A549 (cell line): Measurements from ENCODE around the gene INPP1. TPM values are rescaled to one million over a fixed set of nuclear protein-coding genes. Genes with fewer than 3 reads are reported as not detected.

ENCODE experiments used
- ATAC-seq, 2 experiments: fragments of 200-7000 bp in 1 of 2; fragments of >200 bp in 1 of 2; cut with Nextera tagmentation in 1 of 2; cut with Tn5 transposase in 1 of 2; 3 replicates each; pipeline versions ENCODE4 v1.8.0 to v1.9.1; 2018 to 2020; ENCODE audit warnings: mild to moderate bottlenecking in 1 of 2, moderate library complexity in 1 of 2
- CTCF ChIA-PET: fragments of 300-600 bp; sonication (Branson Sonifier 250); formaldehyde crosslinking; extraction: SDS; loops from one replicate; lab custom pipeline; 2021; ENCODE audit warnings: antibody characterized with exemption, inconsistent platforms; lab: Yijun Ruan, JAX
- POLR2A ChIA-PET: fragments of 350-600 bp; formaldehyde crosslinking; extraction: SDS; loops from one replicate; lab custom pipeline; 2021; ENCODE audit warnings: antibody characterized with exemption, inconsistent platforms; lab: Yijun Ruan, JAX
- DNase-seq, 2 experiments: peaks; one replicate each; pipeline versions ENCODE4 v3.0.0 to v3.0.0-alpha.2; 2011 to 2016; ENCODE audit warnings: low read depth in 1 of 2, low spot score in 1 of 2
- FAIRE-seq: peaks from 2 replicates; lab custom pipeline; 2011; peaks lifted over from hg19 to GRCh38; lab: Jason Lieb, UNC
- H3K27ac ChIP-seq, 2 experiments: fragments of >200 bp; sonication (Bioruptor Twin); formaldehyde crosslinking; 3 replicates each; pipeline ENCODE4 v1.5.1; 2016 to 2017
- H3K4me1 ChIP-seq: fragments of >200 bp; sonication (Bioruptor Twin); formaldehyde crosslinking; 3 replicates; pipeline ENCODE4 v1.6.1; 2016
- H3K4me2 ChIP-seq: fragments of >200 bp; sonication (Bioruptor Twin); formaldehyde crosslinking; 3 replicates; pipeline ENCODE4 v1.6.1; 2016
- H3K4me3 ChIP-seq: fragments of >200 bp; sonication (Bioruptor Twin); formaldehyde crosslinking; 3 replicates; pipeline ENCODE4 v1.5.1; 2016
- H3K9me3 ChIP-seq: fragments of >200 bp; sonication (Bioruptor Twin); formaldehyde crosslinking; 3 replicates; pipeline ENCODE4 v1.6.1; 2016
- CBX8 ChIP-seq: fragments of 200-600 bp; sonication (generic); IDR thresholded peaks from 2 replicates; pipeline ENCODE4 v1.6.1; 2016
- CHD4 ChIP-seq: fragments of 200-600 bp; sonication (generic); IDR thresholded peaks from 2 replicates; pipeline ENCODE4 v1.6.1; 2016; ENCODE audit warnings: antibody characterized with exemption, mild to moderate bottlenecking, borderline replicate concordance
- E2F6 ChIP-seq: IDR thresholded peaks from 2 replicates; pipeline ENCODE4 v1.6.1; 2012; ENCODE audit warnings: low read depth, borderline replicate concordance
- FOSB ChIP-seq: fragments of 250-450 bp; sonication (Bioruptor Pico); IDR thresholded peaks from 2 replicates; pipeline ENCODE4 v1.5.0; 2020; ENCODE audit warnings: mild to moderate bottlenecking, moderate library complexity
- HDAC2 ChIP-seq: fragments of 200-600 bp; sonication (generic); IDR thresholded peaks from 2 replicates; pipeline ENCODE4 v1.6.1; 2016
- HES2 ChIP-seq: fragments of >200 bp; sonication (Bioruptor Twin); formaldehyde crosslinking; IDR thresholded peaks from 2 replicates; pipeline ENCODE4 v1.6.1; 2016
- HEYL ChIP-seq: fragments of 250-450 bp; sonication (Bioruptor Pico); IDR thresholded peaks from 2 replicates; pipeline ENCODE4 v1.8.0; 2021; ENCODE audit warnings: mild to moderate bottlenecking, moderate library complexity
- HMGXB4 ChIP-seq: fragments of 250-450 bp; sonication (Bioruptor Pico); IDR thresholded peaks from 2 replicates; pipeline ENCODE4 v1.5.0; 2021; ENCODE audit warnings: mild to moderate bottlenecking, moderate library complexity, borderline replicate concordance
- HOXA7 ChIP-seq: fragments of 250-450 bp; sonication (Bioruptor Pico); IDR thresholded peaks from 2 replicates; pipeline ENCODE4 v1.5.0; 2020; ENCODE audit warnings: mild to moderate bottlenecking, moderate library complexity
- HOXB13 ChIP-seq: fragments of 250-450 bp; sonication (Bioruptor Pico); IDR thresholded peaks from 2 replicates; pipeline ENCODE4 v1.5.0; 2020; ENCODE audit warnings: low read depth, mild to moderate bottlenecking, moderate library complexity
- HOXB5 ChIP-seq: fragments of 250-450 bp; sonication (Bioruptor Pico); IDR thresholded peaks from 2 replicates; pipeline ENCODE4 v1.5.0; 2020; ENCODE audit warnings: mild to moderate bottlenecking, moderate library complexity
- JUN ChIP-seq, 2 experiments: fragments of >200 bp; sonication (Bioruptor Twin); formaldehyde crosslinking; IDR thresholded peaks; 2 replicates in 1 of 2; 3 replicates in 1 of 2; pipeline ENCODE4 v1.6.1; 2016 to 2017
- JUNB ChIP-seq: fragments of >200 bp; sonication (Bioruptor Twin); formaldehyde crosslinking; IDR thresholded peaks from 2 replicates; pipeline ENCODE4 v1.6.1; 2016
- KDM1A ChIP-seq: fragments of 200-600 bp; sonication (generic); IDR thresholded peaks from 2 replicates; pipeline ENCODE4 v1.6.1; 2016; ENCODE audit warnings: low read depth, mild to moderate bottlenecking
- MAFK ChIP-seq: fragments of 450-650 bp; IDR thresholded peaks from 2 replicates; pipeline ENCODE4 v1.6.1; 2014; ENCODE audit not compliant: partially characterized antibody
- MAZ ChIP-seq: fragments of 150-350 bp; IDR thresholded peaks from 2 replicates; pipeline ENCODE4 v1.6.1; 2014; ENCODE audit warnings: antibody characterized with exemption, low read depth, low read length, borderline replicate concordance
- NFE2L2 ChIP-seq: fragments of 150-350 bp; conservative IDR thresholded peaks from 2 replicates; pipeline ENCODE4 v1.6.1; 2014; ENCODE audit warnings: low read length
- RAD21 ChIP-seq, 2 experiments: fragments of >200 bp in 1 of 2; sonication (Bioruptor Twin) in 1 of 2; formaldehyde crosslinking in 1 of 2; IDR thresholded peaks in 1 of 2; conservative IDR thresholded peaks in 1 of 2; 2 replicates in 1 of 2; 3 replicates in 1 of 2; pipeline ENCODE4 v1.6.1; 2012 to 2018; ENCODE audit warnings: inconsistent platforms in 1 of 2
- ZFP36 ChIP-seq: fragments of 450-650 bp; IDR thresholded peaks from 2 replicates; pipeline ENCODE4 v1.6.1; 2014; ENCODE audit warnings: borderline replicate concordance; ENCODE audit not compliant: partially characterized antibody
- ZNF302 ChIP-seq: fragments of 250-450 bp; sonication (Bioruptor Pico); IDR thresholded peaks from 2 replicates; pipeline ENCODE4 v1.9.0; 2021; ENCODE audit warnings: inconsistent platforms, mild to moderate bottlenecking, moderate library complexity
- WGBS: methylation state at CpG from one replicate; pipeline ENCODE4 v1.1.6; 2017; ENCODE audit errors: missing lambda C conversion rate; 5-methylcytosine and 5-hydroxymethylcytosine counted together
- polyA plus RNA-seq, 4 experiments: library from polyadenylated mRNA; depleted of rRNA in 3 of 4; stranded (reverse); fragments of >200 nt; fragmentation: RNase III in 1 of 4; extraction: RNeasy Plus Mini Kit Qiagen cat#74134 plus additional on column Dnase treatment in 1 of 4; gene quantifications; 2 replicates in 3 of 4; 3 replicates in 1 of 4; pipeline ENCODE4 v1.2.3, GENCODE V29; 2011 to 2017
- TF ChIP-seq, protein P1 (sequence below): IDR thresholded peaks from 2 replicates; pipeline ENCODE4 v1.6.1; 2012

Gene INPP1
- polyA plus RNA-seq, 2 of the 4 experiments (the other 2 are of a cell fraction): 12.8 to 18.4 TPM

GRCh38 chr2:190366248-190366753 lies 22.9 kb downstream of the INPP1 start:
- Histone ChIP-seq H3K4me3 (no peak overlapping the region), H3K4me1 (no peaks in the 10 kb centered on the region), H3K4me2 (no peak overlapping the region), H3K9me3 (no peaks in the 10 kb centered on the region), H3K27ac (no peak overlapping the region)
- ChIA-PET POLR2A (no interaction called here), CTCF (interaction anchor here (1.2 to 1.5 kb wide), 3 partner anchors 11 to 22 kb away, joined by 3 read pairs; no protein-coding TSS in a partner anchor)
- 84% methylated on average over 11 of the region's 11 CpGs for WGBS
- no peak for TF ChIP-seq RAD21 (conservative IDR thresholded peaks at IDR 0.05 in 1 of 2, IDR thresholded peaks at IDR 0.05 in 1 of 2)
- no peak for TF ChIP-seq ZNF302
- TF ChIP-seq E2F6: no peak
- no peak for TF ChIP-seq HEYL (CRISPR knock-in tag)
- no peak for TF ChIP-seq HDAC2
- TF ChIP-seq ZFP36: no peak
- no peak for TF ChIP-seq HOXA7 (CRISPR knock-in tag)
- no peak for TF ChIP-seq CBX8
- no peak for TF ChIP-seq HMGXB4 (CRISPR knock-in tag)
- TF ChIP-seq JUNB: no peak
- no peak for TF ChIP-seq HOXB5 (CRISPR knock-in tag)
- no peak for TF ChIP-seq JUN (IDR thresholded peaks at IDR 0.05)
- no peak for TF ChIP-seq FOSB (CRISPR knock-in tag)
- TF ChIP-seq KDM1A: no peak
- TF ChIP-seq HOXB13 (CRISPR knock-in tag): no peak
- TF ChIP-seq CHD4: no peak
- no peak for TF ChIP-seq NFE2L2
- no peak for FAIRE-seq
- no peak for DNase-seq
- ATAC-seq: no peak

GRCh38 chr2:190367091-190367490 lies 23.7 kb downstream of the INPP1 start:
- DNase-seq (no peak), FAIRE-seq (no peak), ATAC-seq (no peak)
- no peak overlapping the region for H3K27ac ChIP-seq
- ChIA-PET CTCF (interaction anchor here (1.1 to 1.5 kb wide), 5 partner anchors 10 to 26 kb away, joined by 3 read pairs; no protein-coding TSS in a partner anchor), POLR2A (no interaction called here)
- no peak overlapping the region for H3K4me3 ChIP-seq
- no peak overlapping the region for H3K4me2 ChIP-seq
- no peak for TF ChIP-seq ZNF302
- TF ChIP-seq MAZ: no peak
- TF ChIP-seq, protein P1, sequence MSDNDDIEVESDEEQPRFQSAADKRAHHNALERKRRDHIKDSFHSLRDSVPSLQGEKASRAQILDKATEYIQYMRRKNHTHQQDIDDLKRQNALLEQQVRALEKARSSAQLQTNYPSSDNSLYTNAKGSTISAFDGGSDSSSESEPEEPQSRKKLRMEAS: no peak
- no peak for TF ChIP-seq MAFK
- TF ChIP-seq HES2: no peak
- no peak for TF ChIP-seq HDAC2
- TF ChIP-seq HMGXB4 (CRISPR knock-in tag): no peak
- TF ChIP-seq HEYL (CRISPR knock-in tag): no peak
- TF ChIP-seq HOXB5 (CRISPR knock-in tag): no peak
- TF ChIP-seq HOXB13 (CRISPR knock-in tag): no peak
- TF ChIP-seq RAD21 (conservative IDR thresholded peaks at IDR 0.05 in 1 of 2, IDR thresholded peaks at IDR 0.05 in 1 of 2): no peak
- no peaks in the 10 kb centered on the region for H3K4me1 ChIP-seq
- 89% methylated on average over 4 of the region's 4 CpGs for WGBS
- no peaks in the 10 kb centered on the region for H3K9me3 ChIP-seq
